OCI-LY1 (cell line): ENCODE data around the gene CARM1.

Experiments
- EZH2 ChIP-seq: fragments of 200-600 bp; sonication (generic), shearing (Covaris generic); IDR thresholded peaks from 2 replicates; pipeline ENCODE4 v1.8.0; 2017; ENCODE audit warnings: borderline replicate concordance, mixed run types, mild to moderate bottlenecking, antibody characterized with exemption, low read length, moderate library complexity, mixed read lengths
- TF ChIP-seq, protein P1 (sequence below): fragments of 200-600 bp; sonication (generic), shearing (Covaris generic); IDR thresholded peaks from 2 replicates; pipeline ENCODE4 v1.5.1; 2017; ENCODE audit warnings: mild to moderate bottlenecking, antibody characterized with exemption, low read length, moderate library complexity, mixed read lengths

DNA sequence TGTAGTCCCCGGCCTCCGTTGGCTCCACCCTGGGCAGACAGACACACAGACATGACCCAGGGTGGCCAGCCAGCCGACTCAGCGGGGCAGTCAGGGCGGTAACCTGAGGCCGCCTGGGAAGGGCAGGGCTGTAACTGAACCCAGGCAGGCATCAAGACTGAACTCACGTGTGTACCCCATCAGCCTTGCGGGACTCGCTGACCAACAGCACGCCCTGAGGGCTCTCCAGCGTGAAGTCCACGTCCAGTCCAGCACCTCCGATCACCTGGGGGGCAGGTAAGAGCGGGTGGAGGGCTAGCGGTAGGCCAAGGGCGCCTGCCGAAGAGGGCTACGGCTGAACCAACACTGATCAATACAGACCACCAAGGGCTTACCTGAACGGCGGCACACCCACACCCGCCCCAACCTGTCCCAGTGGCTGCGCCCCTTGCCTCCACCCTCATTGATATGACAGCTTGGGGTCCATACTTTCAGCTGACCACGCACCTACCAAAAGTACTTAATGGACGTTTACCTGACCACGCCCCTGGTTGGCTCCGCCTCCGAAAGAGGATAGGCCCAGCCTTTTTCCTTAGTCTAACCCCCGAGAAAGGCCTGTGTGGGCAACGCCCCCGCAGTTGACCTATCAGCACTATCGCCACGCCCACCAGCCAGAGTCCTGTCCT is 36.1 kb upstream of the CARM1 start:
- TF ChIP-seq, protein P1, sequence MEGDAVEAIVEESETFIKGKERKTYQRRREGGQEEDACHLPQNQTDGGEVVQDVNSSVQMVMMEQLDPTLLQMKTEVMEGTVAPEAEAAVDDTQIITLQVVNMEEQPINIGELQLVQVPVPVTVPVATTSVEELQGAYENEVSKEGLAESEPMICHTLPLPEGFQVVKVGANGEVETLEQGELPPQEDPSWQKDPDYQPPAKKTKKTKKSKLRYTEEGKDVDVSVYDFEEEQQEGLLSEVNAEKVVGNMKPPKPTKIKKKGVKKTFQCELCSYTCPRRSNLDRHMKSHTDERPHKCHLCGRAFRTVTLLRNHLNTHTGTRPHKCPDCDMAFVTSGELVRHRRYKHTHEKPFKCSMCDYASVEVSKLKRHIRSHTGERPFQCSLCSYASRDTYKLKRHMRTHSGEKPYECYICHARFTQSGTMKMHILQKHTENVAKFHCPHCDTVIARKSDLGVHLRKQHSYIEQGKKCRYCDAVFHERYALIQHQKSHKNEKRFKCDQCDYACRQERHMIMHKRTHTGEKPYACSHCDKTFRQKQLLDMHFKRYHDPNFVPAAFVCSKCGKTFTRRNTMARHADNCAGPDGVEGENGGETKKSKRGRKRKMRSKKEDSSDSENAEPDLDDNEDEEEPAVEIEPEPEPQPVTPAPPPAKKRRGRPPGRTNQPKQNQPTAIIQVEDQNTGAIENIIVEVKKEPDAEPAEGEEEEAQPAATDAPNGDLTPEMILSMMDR: no peak
- TF ChIP-seq EZH2: no peak
